Kidney epithelial cell (primary cell): ENCODE measurements around the gene GCH1. TPM values are rescaled to one million over a fixed set of nuclear protein-coding genes. Genes with fewer than 3 reads are reported as not detected.

Experiments
- DNase-seq: peaks from one replicate; pipeline ENCODE4 v3.0.0-alpha.2; 2010; ENCODE audit warnings: low read depth
- H3K27me3 ChIP-seq: 2 replicates; pipeline ENCODE4 v1.6.0; 2011; ENCODE audit warnings: low read length; ENCODE audit not compliant: control insufficient read depth, insufficient read depth
- H3K36me3 ChIP-seq: 2 replicates; pipeline ENCODE4 v1.5.1; 2011; ENCODE audit warnings: low read length; ENCODE audit not compliant: control insufficient read depth, insufficient read depth
- H3K4me3 ChIP-seq: 2 replicates; pipeline ENCODE4 v1.5.1; 2011; ENCODE audit warnings: low read depth, mild to moderate bottlenecking, control low read depth, low read length
- CTCF ChIP-seq: IDR thresholded peaks from 2 replicates; pipeline ENCODE4 v1.5.1; 2011; ENCODE audit warnings: mild to moderate bottlenecking, moderate library complexity, low read length, control low read depth, inconsistent platforms; ENCODE audit not compliant: insufficient read depth, poor library complexity, severe bottlenecking
- total RNA-seq: library from RNA; depleted of rRNA; stranded (reverse); fragments of >200 nt; gene quantifications from 2 replicates; pipeline ENCODE4 v1.2.3, GENCODE V29; 2015

The GCH1 gene
- total RNA-seq, 1 donor from 2014 or later, result 30.9 TPM

GRCh38 chr14:54845641-54846040 is 57.0 kb downstream of the GCH1 start:
- DNase-seq, result no peak
- H3K36me3 ChIP-seq, result no peaks in the 10 kb centered on the region
- H3K27me3 ChIP-seq, result no peaks in the 10 kb centered on the region
- no peak overlapping the region for H3K4me3 ChIP-seq
- no peak for TF ChIP-seq CTCF

GRCh38 chr14:54844479-54844878 is 58.1 kb downstream of the GCH1 start:
- Histone ChIP-seq H3K4me3 (no peak overlapping the region), H3K36me3 (no peaks in the 10 kb centered on the region), H3K27me3 (no peaks in the 10 kb centered on the region)
- DNase-seq, result no peak
- TF ChIP-seq CTCF, result no peak

- H3K36me3 ChIP-seq, result no peaks in the 10 kb centered on the region
- no peak for TF ChIP-seq CTCF
- H3K4me3 ChIP-seq, result no peak overlapping the region
- no peaks in the 10 kb centered on the region for H3K27me3 ChIP-seq
- DNase-seq, result no peak
These were observed 61.8 kb downstream of the GCH1 start for GRCh38 chr14:54840798-54841197.

- no peak for DNase-seq
- TF ChIP-seq CTCF, result no peak
These were observed 62.3 kb downstream of the GCH1 start for GRCh38 chr14:54840336-54840735.

GRCh38 chr14:54839701-54840119 is 62.9 kb downstream of the GCH1 start:
- Histone ChIP-seq H3K4me3 (no peak overlapping the region), H3K36me3 (no peaks in the 10 kb centered on the region), H3K27me3 (no peaks in the 10 kb centered on the region)
- no peak for DNase-seq
- no peak for TF ChIP-seq CTCF

More at GRCh38 chr14:54840336-54840735, 62.3 kb downstream of the GCH1 start:
- H3K27me3 ChIP-seq, result no peaks in the 10 kb centered on the region
- H3K36me3 ChIP-seq, result no peaks in the 10 kb centered on the region
- H3K4me3 ChIP-seq, result no peak overlapping the region

- Histone ChIP-seq H3K4me3 (no peak overlapping the region), H3K27me3 (no peaks in the 10 kb centered on the region), H3K36me3 (no peaks in the 10 kb centered on the region)
- no peak for TF ChIP-seq CTCF
- DNase-seq, result no peak
These were observed 63.6 kb downstream of the GCH1 start for GRCh38 chr14:54838931-54839512.
